ENCODE data around the gene PLOD2. TPM values are rescaled to one million over a fixed set of nuclear protein-coding genes. Genes with fewer than 3 reads are reported as not detected.

PLOD2 gene
- total and polyA plus RNA-seq, 2 of the 4 experiments (the other 2 are of a cell fraction): 84.0 to 117 TPM

- Histone ChIP-seq H2BK20ac (ENCODE audit: low read depth, low read length) (no peak overlapping the region), H4K20me1 (ENCODE audit: insufficient read depth, low read length) (no peaks in the 10 kb centered on the region), H2AK5ac (ENCODE audit: low read depth, low read length) (no peak overlapping the region), H2BK5ac (ENCODE audit: low read depth, low read length, poor library complexity, severe bottlenecking) (no peak overlapping the region), H3K9me1 (ENCODE audit: insufficient read depth, low read length) (no peaks in the 10 kb centered on the region), H4K8ac (ENCODE audit: low read depth in 2 of 2, low read length in 2 of 2) (no peak overlapping the region), H3K9ac (ENCODE audit: low read depth, low read length) (no peak overlapping the region), H3K4me1 (ENCODE audit: control insufficient read depth, insufficient read depth, low read length) (no peaks in the 10 kb centered on the region; the same call in 1 of the 2 replicates), H3K14ac (replicated peaks; ENCODE audit: low read depth, low read length) (no peak overlapping the region), H3K9me3 (ENCODE audit: control insufficient read depth, insufficient read depth, low read length) (no peaks in the 10 kb centered on the region), H4K5ac (ENCODE audit: low read depth, low read length) (no peak overlapping the region), H2AFZ (replicated peaks; ENCODE audit: low read length, poor library complexity) (no peak overlapping the region), H3K27ac (ENCODE audit: insufficient read depth, low read length) (no peak overlapping the region), H2BK15ac (ENCODE audit: low read depth, low read length) (no peak overlapping the region), H3K4me2 (ENCODE audit: low read depth, low read length) (no peak overlapping the region), H3K56ac (ENCODE audit: extremely low read depth, insufficient read depth, low read length) (no peak overlapping the region), H3K23ac (ENCODE audit: low read depth, low read length) (no peak overlapping the region), H3K4me3 (ENCODE audit: insufficient read depth, low read depth, low read length) (no peak overlapping the region), H3K4ac (ENCODE audit: low read depth, low read length) (no peak overlapping the region), H4K91ac (ENCODE audit: insufficient read depth, low read depth, low read length) (no peak overlapping the region), H3K36me3 (ENCODE audit: control insufficient read depth, insufficient read depth, low read length) (peaks cover 7% of the 10 kb centered on the region; the same call in 1 of the 2 replicates), H3K27me3 (ENCODE audit: control insufficient read depth, insufficient read depth, low read length) (no peaks in the 10 kb centered on the region), H2AK9ac (replicated peaks; ENCODE audit: low read depth, low read length, poor library complexity) (no peak overlapping the region), H2BK120ac (ENCODE audit: low read depth, low read length) (no peak overlapping the region), H3K79me1 (ENCODE audit: low read depth in 1 of 2, low read length in 2 of 2) (peaks cover 4 to 6% of the 10 kb centered on the region in 2 experiments; a peak in 1 of 4 replicates), H3K18ac (ENCODE audit: low read depth, low read length) (no peak overlapping the region)
- no TSS peak for BruUV-seq (replicated peaks)
- in situ Hi-C loops (cut with MboI; ENCODE audit: low sequenced_read_pairs) (no loop called here), dilution Hi-C loops (cut with HindIII; ENCODE audit: low sequenced_read_pairs, unreplicated experiment) (no loop called here), intact Hi-C loops (cut with micrococcal nuclease) (no loop called here)
- no peak for ATAC-seq (ENCODE audit: low read depth)
- TF ChIP-seq, protein P1, sequence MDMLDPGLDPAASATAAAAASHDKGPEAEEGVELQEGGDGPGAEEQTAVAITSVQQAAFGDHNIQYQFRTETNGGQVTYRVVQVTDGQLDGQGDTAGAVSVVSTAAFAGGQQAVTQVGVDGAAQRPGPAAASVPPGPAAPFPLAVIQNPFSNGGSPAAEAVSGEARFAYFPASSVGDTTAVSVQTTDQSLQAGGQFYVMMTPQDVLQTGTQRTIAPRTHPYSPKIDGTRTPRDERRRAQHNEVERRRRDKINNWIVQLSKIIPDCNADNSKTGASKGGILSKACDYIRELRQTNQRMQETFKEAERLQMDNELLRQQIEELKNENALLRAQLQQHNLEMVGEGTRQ (IDR thresholded peaks at IDR 0.05; ENCODE audit: low read depth, low read length): no peak
- TF ChIP-seq MAFK (IDR thresholded peaks at IDR 0.05; ENCODE audit: low read depth, low read length) (no peak), FOS (IDR thresholded peaks at IDR 0.05; ENCODE audit: low read depth, low read length) (no peak), POLR2A (IDR thresholded peaks at IDR 0.05; ENCODE audit: low read depth, low read length) (no peak), CEBPB (IDR thresholded peaks at IDR 0.05; ENCODE audit: low read depth, low read length) (no peak), BHLHE40 (IDR thresholded peaks at IDR 0.05; ENCODE audit: low read depth, low read length) (no peak), NFE2L2 (IDR thresholded peaks at IDR 0.05; ENCODE audit: low read depth, low read length) (no peak), CHD1 (IDR thresholded peaks at IDR 0.05; ENCODE audit: low read depth, low read length) (no peak), RCOR1 (IDR thresholded peaks at IDR 0.05; ENCODE audit: insufficient replicate concordance, low read length) (no peak), ELK1 (IDR thresholded peaks at IDR 0.05; ENCODE audit: borderline replicate concordance, low read depth, low read length) (no peak), RFX5 (IDR thresholded peaks at IDR 0.05; ENCODE audit: low read depth, low read length) (no peak), RAD21 (IDR thresholded peaks at IDR 0.05; ENCODE audit: low read length) (no peak)
- TF ChIP-seq, protein P2, sequence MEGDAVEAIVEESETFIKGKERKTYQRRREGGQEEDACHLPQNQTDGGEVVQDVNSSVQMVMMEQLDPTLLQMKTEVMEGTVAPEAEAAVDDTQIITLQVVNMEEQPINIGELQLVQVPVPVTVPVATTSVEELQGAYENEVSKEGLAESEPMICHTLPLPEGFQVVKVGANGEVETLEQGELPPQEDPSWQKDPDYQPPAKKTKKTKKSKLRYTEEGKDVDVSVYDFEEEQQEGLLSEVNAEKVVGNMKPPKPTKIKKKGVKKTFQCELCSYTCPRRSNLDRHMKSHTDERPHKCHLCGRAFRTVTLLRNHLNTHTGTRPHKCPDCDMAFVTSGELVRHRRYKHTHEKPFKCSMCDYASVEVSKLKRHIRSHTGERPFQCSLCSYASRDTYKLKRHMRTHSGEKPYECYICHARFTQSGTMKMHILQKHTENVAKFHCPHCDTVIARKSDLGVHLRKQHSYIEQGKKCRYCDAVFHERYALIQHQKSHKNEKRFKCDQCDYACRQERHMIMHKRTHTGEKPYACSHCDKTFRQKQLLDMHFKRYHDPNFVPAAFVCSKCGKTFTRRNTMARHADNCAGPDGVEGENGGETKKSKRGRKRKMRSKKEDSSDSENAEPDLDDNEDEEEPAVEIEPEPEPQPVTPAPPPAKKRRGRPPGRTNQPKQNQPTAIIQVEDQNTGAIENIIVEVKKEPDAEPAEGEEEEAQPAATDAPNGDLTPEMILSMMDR (conservative IDR thresholded peaks at IDR 0.05; ENCODE audit: low read depth, low read length): no peak
- no CpG with 5 or more reads among the region's 2 CpGs for WGBS, 2 experiments (ENCODE audit: extremely low coverage in 2 of 2, insufficient read length in 1 of 2)
- DNase-seq: no peak
- CTCF ChIA-PET: interaction anchor here (1.1 kb wide), 1 partner anchor 255 kb away, joined by 5 read pairs; no protein-coding TSS in a partner anchor
- POLR2A ChIA-PET (ENCODE audit: unreplicated experiment): no interaction called here
These were observed 89.4 kb downstream of the PLOD2 start for GRCh38 chr3:146071632-146072031.

Data from IMR-90 (cell line).